Endodermal cell (in vitro differentiated cells): Measurements from ENCODE around the gene ARHGAP44. TPM values are rescaled to one million over a fixed set of nuclear protein-coding genes. Genes with fewer than 3 reads are reported as not detected.

Experiments used
- DNase-seq: peaks from one replicate; pipeline ENCODE4 v3.0.0-alpha.2; 2017
- H3K27ac ChIP-seq: 2 replicates; pipeline ENCODE4 v1.5.1; 2013; ENCODE audit warnings: mild to moderate bottlenecking, low read depth, low read length, moderate library complexity
- H3K27me3 ChIP-seq: 2 replicates; pipeline ENCODE4 v1.6.1; 2013; ENCODE audit warnings: mild to moderate bottlenecking, low read length, moderate library complexity; ENCODE audit not compliant: insufficient read depth, control insufficient read depth, poor library complexity, severe bottlenecking
- H3K36me3 ChIP-seq: 2 replicates; pipeline ENCODE4 v1.7.0; 2013; ENCODE audit warnings: mild to moderate bottlenecking, low read length, moderate library complexity; ENCODE audit not compliant: control insufficient read depth, insufficient read depth
- H3K4me1 ChIP-seq: one replicate; pipeline ENCODE4 v1.7.0; 2013; ENCODE audit warnings: low read length; ENCODE audit not compliant: control insufficient read depth, insufficient read depth
- H3K4me3 ChIP-seq: 2 replicates; pipeline ENCODE4 v1.5.1; 2013; ENCODE audit warnings: mild to moderate bottlenecking, low read length, moderate library complexity
- H3K9ac ChIP-seq: 2 replicates; pipeline ENCODE4 v1.6.1; 2013; ENCODE audit warnings: mild to moderate bottlenecking, low read length, moderate library complexity; ENCODE audit not compliant: poor library complexity, severe bottlenecking; ENCODE audit errors: extremely low read depth
- H3K9me3 ChIP-seq: 2 replicates; pipeline ENCODE4 v1.6.1; 2013; ENCODE audit warnings: mild to moderate bottlenecking, low read length, moderate library complexity; ENCODE audit not compliant: control insufficient read depth
- H3K27ac Mint-ChIP-seq: 2 replicates; pipeline ENCODE4 v1.8.0; 2020; ENCODE audit warnings: mixed read lengths
- H3K27me3 Mint-ChIP-seq: 2 replicates; pipeline ENCODE4 v1.8.0; 2021; ENCODE audit warnings: mild to moderate bottlenecking, mixed read lengths; ENCODE audit not compliant: insufficient read depth
- H3K36me3 Mint-ChIP-seq: 2 replicates; pipeline ENCODE4 v1.8.0; 2020; ENCODE audit warnings: low read depth, mixed read lengths
- H3K4me1 Mint-ChIP-seq: 2 replicates; pipeline ENCODE4 v1.8.0; 2020; ENCODE audit warnings: mixed read lengths
- H3K4me3 Mint-ChIP-seq: 2 replicates; pipeline ENCODE4 v1.8.0; 2020; ENCODE audit warnings: mild to moderate bottlenecking, moderate library complexity, mixed read lengths
- H3K9me3 Mint-ChIP-seq: 2 replicates; pipeline ENCODE4 v1.8.0; 2020; ENCODE audit warnings: mild to moderate bottlenecking, mixed read lengths
- WGBS, 2 experiments: methylation state at CpG; one replicate each; pipeline versions ENCODE4 v1.1.5 to v1.1.7; 2013; ENCODE audit warnings: missing lambda C conversion rate in 2 of 2, mixed read lengths in 1 of 2; ENCODE audit not compliant: insufficient coverage in 1 of 2, insufficient read length in 1 of 2; 5-methylcytosine and 5-hydroxymethylcytosine counted together
- total RNA-seq, 2 donors: library from RNA; stranded (reverse); fragmentation: NEBNext Ultra II Directional in 1 of 2; extraction: Animal tissue kit (Norgen Biotek cat#: 25700) in 1 of 2; gene quantifications; 2 replicates in 1 of 2; 3 replicates in 1 of 2; pipeline ENCODE4 v1.2.1, GENCODE V29; 2021
- TF ChIP-seq, protein P1 (sequence below): fragments of 200-600 bp; sonication (generic); conservative IDR thresholded peaks from 2 replicates; pipeline ENCODE4 v1.5.0; 2021; ENCODE audit warnings: antibody characterized with exemption, mild to moderate bottlenecking

ARHGAP44 gene
- total RNA-seq, 2 donors from 2014 or later, result 14.2 to 21.9 TPM

DNA sequence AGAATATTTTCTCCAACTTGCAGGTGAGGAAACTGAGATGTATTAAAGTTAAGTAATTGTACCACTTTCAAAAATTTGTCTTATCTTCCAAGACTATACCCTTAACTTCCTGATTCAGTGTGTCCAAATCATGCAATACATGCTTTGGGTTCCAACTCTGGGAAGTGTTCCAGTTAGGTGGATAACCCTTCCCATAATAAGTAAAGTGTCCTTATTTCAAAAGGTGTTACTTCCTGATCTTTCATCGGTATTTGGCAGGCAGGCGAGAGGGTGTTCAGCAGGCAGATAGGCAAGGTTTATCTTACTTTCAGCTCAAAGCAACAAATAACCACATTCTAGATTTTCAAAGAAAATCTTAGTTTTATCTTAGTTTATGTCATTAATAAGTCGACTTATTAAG, 46.3 kb upstream of the ARHGAP44 start:
- TF ChIP-seq, protein P1, sequence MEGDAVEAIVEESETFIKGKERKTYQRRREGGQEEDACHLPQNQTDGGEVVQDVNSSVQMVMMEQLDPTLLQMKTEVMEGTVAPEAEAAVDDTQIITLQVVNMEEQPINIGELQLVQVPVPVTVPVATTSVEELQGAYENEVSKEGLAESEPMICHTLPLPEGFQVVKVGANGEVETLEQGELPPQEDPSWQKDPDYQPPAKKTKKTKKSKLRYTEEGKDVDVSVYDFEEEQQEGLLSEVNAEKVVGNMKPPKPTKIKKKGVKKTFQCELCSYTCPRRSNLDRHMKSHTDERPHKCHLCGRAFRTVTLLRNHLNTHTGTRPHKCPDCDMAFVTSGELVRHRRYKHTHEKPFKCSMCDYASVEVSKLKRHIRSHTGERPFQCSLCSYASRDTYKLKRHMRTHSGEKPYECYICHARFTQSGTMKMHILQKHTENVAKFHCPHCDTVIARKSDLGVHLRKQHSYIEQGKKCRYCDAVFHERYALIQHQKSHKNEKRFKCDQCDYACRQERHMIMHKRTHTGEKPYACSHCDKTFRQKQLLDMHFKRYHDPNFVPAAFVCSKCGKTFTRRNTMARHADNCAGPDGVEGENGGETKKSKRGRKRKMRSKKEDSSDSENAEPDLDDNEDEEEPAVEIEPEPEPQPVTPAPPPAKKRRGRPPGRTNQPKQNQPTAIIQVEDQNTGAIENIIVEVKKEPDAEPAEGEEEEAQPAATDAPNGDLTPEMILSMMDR, result no peak
- Mint-ChIP-seq H3K27me3 (no peaks in the 10 kb centered on the region), H3K36me3 (peaks cover 29% of the 10 kb centered on the region), H3K4me3 (no peak overlapping the region), H3K9me3 (no peaks in the 10 kb centered on the region), H3K4me1 (peaks cover 6% of the 10 kb centered on the region), H3K27ac (no peak overlapping the region)
- Histone ChIP-seq H3K27me3 (no peaks in the 10 kb centered on the region), H3K27ac (no peak overlapping the region), H3K9me3 (no peaks in the 10 kb centered on the region), H3K36me3 (peaks cover 52% of the 10 kb centered on the region), H3K9ac (no peak overlapping the region), H3K4me1 (peaks cover under 1% of the 10 kb centered on the region), H3K4me3 (no peak overlapping the region)
- 83% methylated on average over 3 of the region's 3 CpGs; no CpG with 5 or more reads in 1 of the 2 experiments for WGBS, 2 experiments
- peak; percentile 20 for DNase-seq

DNA sequence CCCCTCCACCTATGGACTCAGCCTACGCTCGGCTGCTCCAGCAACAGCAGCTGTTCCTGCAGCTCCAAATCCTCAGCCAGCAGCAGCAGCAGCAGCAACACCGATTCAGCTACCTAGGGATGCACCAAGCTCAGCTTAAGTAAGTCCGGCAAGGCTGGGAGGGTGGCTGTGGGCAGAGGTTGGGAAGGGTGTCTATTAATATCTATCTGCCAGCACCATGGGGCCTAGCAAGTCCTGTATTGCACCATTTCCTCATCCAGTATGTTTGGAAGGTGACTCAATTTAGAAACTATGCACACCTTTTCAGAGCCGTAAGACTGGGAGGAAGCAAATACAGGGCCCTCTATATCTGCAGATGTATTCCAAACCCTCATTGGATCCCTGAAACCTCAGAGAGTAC, 45.0 kb upstream of the ARHGAP44 start:
- H3K27me3 ChIP-seq, result no peaks in the 10 kb centered on the region
- Mint-ChIP-seq H3K4me1 (peaks cover 6% of the 10 kb centered on the region), H3K27ac (no peak overlapping the region), H3K27me3 (no peaks in the 10 kb centered on the region), H3K9me3 (no peaks in the 10 kb centered on the region), H3K4me3 (no peak overlapping the region), H3K36me3 (peaks cover 28% of the 10 kb centered on the region)
- no peak overlapping the region for H3K9ac ChIP-seq
- 95 to 100% methylated on average over 1 to 5 of the region's 5 CpGs for WGBS, 2 experiments
- no peak overlapping the region for H3K27ac ChIP-seq
- no peak overlapping the region for H3K4me3 ChIP-seq
- peaks cover 52% of the 10 kb centered on the region for H3K36me3 ChIP-seq
- no peaks in the 10 kb centered on the region for H3K4me1 ChIP-seq
- DNase-seq, result peak; percentile 48
- no peaks in the 10 kb centered on the region for H3K9me3 ChIP-seq
- TF ChIP-seq, protein P1, result no peak

DNA sequence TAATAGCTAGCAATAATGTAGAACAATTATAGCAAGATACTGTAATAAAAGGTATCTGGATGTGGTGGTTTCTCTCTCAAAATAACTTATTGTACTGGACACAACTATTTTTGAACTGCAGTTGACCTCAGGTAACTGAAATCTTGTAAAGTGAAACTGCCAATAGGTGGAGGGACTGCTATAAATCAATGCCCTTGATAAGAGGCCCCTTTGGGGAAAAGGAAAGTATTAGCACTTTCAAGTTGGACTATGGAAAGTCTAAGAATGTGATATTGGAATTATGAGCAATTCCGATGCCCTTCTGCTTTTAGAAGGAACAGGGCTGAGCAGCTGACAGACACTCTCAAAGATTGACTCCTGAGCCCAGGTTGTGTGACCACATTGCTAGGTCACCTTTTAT, 44.5 kb upstream of the ARHGAP44 start:
- Histone ChIP-seq H3K27me3 (no peaks in the 10 kb centered on the region), H3K4me1 (no peaks in the 10 kb centered on the region), H3K27ac (no peak overlapping the region), H3K9me3 (no peaks in the 10 kb centered on the region), H3K4me3 (no peak overlapping the region), H3K36me3 (peaks cover 52% of the 10 kb centered on the region), H3K9ac (no peak overlapping the region)
- DNase-seq, result peak; percentile 6
- Mint-ChIP-seq H3K36me3 (peaks cover 25% of the 10 kb centered on the region), H3K27ac (no peak overlapping the region), H3K4me3 (no peak overlapping the region), H3K9me3 (no peaks in the 10 kb centered on the region), H3K4me1 (peaks cover 6% of the 10 kb centered on the region), H3K27me3 (no peaks in the 10 kb centered on the region)
- 83 to 100% methylated on average over 1 of the region's 1 CpG for WGBS, 2 experiments
- TF ChIP-seq, protein P1, result no peak
